GM23248 (cell line): ENCODE results near the gene KLHL40. TPM values are rescaled to one million over a fixed set of nuclear protein-coding genes. Genes with fewer than 3 reads are reported as not detected.
"Not testable (repeated sequence)": the region's sequence is repeated elsewhere in the genome, so short reads cannot be mapped to it uniquely, and the experiment has no call there.

Experiments
- DNase-seq: peaks from one replicate; pipeline ENCODE4 v3.0.0-alpha.2; 2015
- H2AFZ ChIP-seq: fragments of 200-600 bp; sonication (generic); 2 replicates; pipeline ENCODE4 v1.6.1; 2016; ENCODE audit warnings: antibody characterized with exemption
- H3F3A ChIP-seq: fragments of 200-600 bp; sonication (generic); 2 replicates; pipeline ENCODE4 v1.6.1; 2016; ENCODE audit warnings: mild to moderate bottlenecking, antibody characterized with exemption, mixed run types; ENCODE audit not compliant: insufficient read depth
- H3K27ac ChIP-seq: fragments of 200-600 bp; sonication (generic); 2 replicates; pipeline ENCODE4 v1.5.1; 2016; ENCODE audit warnings: mild to moderate bottlenecking
- H3K27me3 ChIP-seq: fragments of 200-600 bp; sonication (generic); replicated peaks from 2 replicates; pipeline ENCODE4 v1.6.1; 2016; ENCODE audit warnings: mild to moderate bottlenecking; ENCODE audit not compliant: insufficient read depth
- H3K36me3 ChIP-seq: fragments of 200-600 bp; sonication (generic); 2 replicates; pipeline ENCODE4 v1.6.1; 2016; ENCODE audit warnings: low read depth, mild to moderate bottlenecking
- H3K4me1 ChIP-seq: fragments of 200-600 bp; sonication (generic); 2 replicates; pipeline ENCODE4 v1.6.1; 2016; ENCODE audit warnings: mild to moderate bottlenecking; ENCODE audit not compliant: insufficient read depth
- H3K4me2 ChIP-seq: fragments of 200-600 bp; sonication (generic); one replicate; pipeline ENCODE4 v1.6.1; 2016; ENCODE audit warnings: mild to moderate bottlenecking; ENCODE audit not compliant: unreplicated experiment
- H3K4me3 ChIP-seq: fragments of 200-600 bp; sonication (generic); 2 replicates; pipeline ENCODE4 v1.5.1; 2016; ENCODE audit warnings: mild to moderate bottlenecking
- H3K79me2 ChIP-seq: fragments of 200-600 bp; sonication (generic); 2 replicates; pipeline ENCODE4 v1.6.1; 2016; ENCODE audit warnings: mild to moderate bottlenecking; ENCODE audit not compliant: insufficient read depth
- H3K9ac ChIP-seq: fragments of 200-600 bp; sonication (generic); 2 replicates; pipeline ENCODE4 v1.6.1; 2016; ENCODE audit warnings: mild to moderate bottlenecking
- H3K9me2 ChIP-seq: fragments of 200-600 bp; sonication (generic); 2 replicates; pipeline ENCODE4 v1.6.1; 2016; ENCODE audit warnings: mixed run types, mild to moderate bottlenecking, moderate library complexity; ENCODE audit not compliant: insufficient read depth
- H3K9me3 ChIP-seq: fragments of 200-600 bp; sonication (generic); one replicate; pipeline ENCODE4 v1.6.1; 2017; ENCODE audit warnings: low read depth
- H4K20me1 ChIP-seq: fragments of 200-600 bp; sonication (generic); 2 replicates; pipeline ENCODE4 v1.6.0; 2016; ENCODE audit not compliant: insufficient read depth
- EZH2 ChIP-seq: fragments of 200-600 bp; sonication (generic); IDR thresholded peaks from 2 replicates; pipeline ENCODE4 v1.6.1; 2018; ENCODE audit warnings: antibody characterized with exemption, mild to moderate bottlenecking; ENCODE audit not compliant: insufficient read depth, poor library complexity, severe bottlenecking
- EZH2phosphoT487 ChIP-seq: fragments of 200-600 bp; sonication (generic); IDR thresholded peaks from 2 replicates; pipeline ENCODE4 v1.6.1; 2018; ENCODE audit warnings: antibody characterized with exemption, moderate library complexity, mild to moderate bottlenecking, low read depth; ENCODE audit not compliant: insufficient read depth
- WGBS, 2 experiments: methylation state at CpG; one replicate each; pipeline ENCODE4 v1.1.6; 2015 to 2017; ENCODE audit warnings: low lambda C conversion rate in 2 of 2, low coverage in 1 of 2; ENCODE audit errors: missing lambda C conversion rate in 2 of 2; 5-methylcytosine and 5-hydroxymethylcytosine counted together
- in situ Hi-C: fragments of 300-500 bp; cut with MboI; formaldehyde crosslinking; loops from 2 replicates; pipeline ENCODE4 v1.15.0; 2020
- polyA plus RNA-seq: library from polyadenylated mRNA; unstranded; fragments of >200 nt; fragmentation: Nextera tagmentation; extraction: Ambion mirVana; gene quantifications from 2 replicates; pipeline ENCODE4 v1.2.1, GENCODE V29; 2016
- total RNA-seq: library from RNA; depleted of rRNA; stranded (reverse); fragments of >200 nt; shearing (Covaris generic); gene quantifications from 2 replicates; pipeline ENCODE4 v1.2.3, GENCODE V29; 2014

Gene KLHL40
- total and polyA plus RNA-seq, 2 experiments from 2014 or later = not detected

- Histone ChIP-seq H3K9ac (no peak overlapping the region), H3K79me2 (no peaks in the 10 kb centered on the region), H3K27me3 (peaks cover 10% of the 10 kb centered on the region), H2AFZ (no peak overlapping the region), H3K4me2 (no peak overlapping the region), H3K4me3 (no peak overlapping the region), H4K20me1 (no peaks in the 10 kb centered on the region), H3K9me2 (no peaks in the 10 kb centered on the region), H3K27ac (no peak overlapping the region), H3F3A (no peaks in the 10 kb centered on the region), H3K9me3 (no peaks in the 10 kb centered on the region), H3K36me3 (no peaks in the 10 kb centered on the region), H3K4me1 (no peaks in the 10 kb centered on the region)
- DNase-seq = no peak
- TF ChIP-seq EZH2 (no peak), EZH2phosphoT487 (no peak)
- in situ Hi-C loops = no loop called here
- 63 to 69% methylated on average over 5 of the region's 5 CpGs for WGBS, 2 experiments
Measured at GRCh38 chr3:42718338-42718737, 33.0 kb downstream of the KLHL40 start.

- Histone ChIP-seq H3K9ac (no peak overlapping the region), H3K27ac (no peak overlapping the region), H3K36me3 (no peaks in the 10 kb centered on the region), H3K4me2 (no peak overlapping the region), H3K79me2 (no peaks in the 10 kb centered on the region), H3K27me3 (peaks cover 10% of the 10 kb centered on the region), H2AFZ (no peak overlapping the region), H3F3A (no peaks in the 10 kb centered on the region), H4K20me1 (no peaks in the 10 kb centered on the region), H3K9me2 (no peaks in the 10 kb centered on the region), H3K4me1 (no peaks in the 10 kb centered on the region), H3K9me3 (no peaks in the 10 kb centered on the region), H3K4me3 (no peak overlapping the region)
- DNase-seq = no peak
- in situ Hi-C loops = no loop called here
- TF ChIP-seq EZH2phosphoT487 = no peak
- no peak for TF ChIP-seq EZH2
- 35 to 39% methylated on average over 6 of the region's 6 CpGs for WGBS, 2 experiments
Measured at GRCh38 chr3:42719002-42719401, 33.7 kb downstream of the KLHL40 start.

- H4K20me1 ChIP-seq = no peaks in the 10 kb centered on the region
- H2AFZ ChIP-seq = no peak overlapping the region
- H3K4me3 ChIP-seq = no peak overlapping the region
- 79% methylated on average over 4 of the region's 4 CpGs for WGBS, 2 experiments
- no peaks in the 10 kb centered on the region for H3F3A ChIP-seq
- no peaks in the 10 kb centered on the region for H3K79me2 ChIP-seq
- no peak for DNase-seq
- H3K9me2 ChIP-seq = no peaks in the 10 kb centered on the region
- H3K9me3 ChIP-seq = no peaks in the 10 kb centered on the region
- H3K4me2 ChIP-seq = no peak overlapping the region
- H3K27me3 ChIP-seq = peaks cover 10% of the 10 kb centered on the region
- in situ Hi-C loops = no loop called here
- no peak overlapping the region for H3K9ac ChIP-seq
- H3K27ac ChIP-seq = no peak overlapping the region
- H3K36me3 ChIP-seq = no peaks in the 10 kb centered on the region
- TF ChIP-seq EZH2phosphoT487 = no peak
- TF ChIP-seq EZH2 = no peak
- no peaks in the 10 kb centered on the region for H3K4me1 ChIP-seq
Measured at GRCh38 chr3:42720126-42720525, 34.8 kb downstream of the KLHL40 start.

GRCh38 chr3:42721690-42722089 lies 36.4 kb downstream of the KLHL40 start:
- no peaks in the 10 kb centered on the region for H3K9me3 ChIP-seq
- no peak overlapping the region for H3K4me3 ChIP-seq
- no peaks in the 10 kb centered on the region for H3F3A ChIP-seq
- H3K36me3 ChIP-seq = no peaks in the 10 kb centered on the region
- no peaks in the 10 kb centered on the region for H3K4me1 ChIP-seq
- WGBS, 2 experiments = 0 to 4% methylated on average over 1 of the region's 1 CpG
- H3K4me2 ChIP-seq = no peak overlapping the region
- no peaks in the 10 kb centered on the region for H3K79me2 ChIP-seq
- no peak overlapping the region for H3K27ac ChIP-seq
- H4K20me1 ChIP-seq = no peaks in the 10 kb centered on the region
- H3K9ac ChIP-seq = no peak overlapping the region
- TF ChIP-seq EZH2 (no peak), EZH2phosphoT487 (no peak)
- in situ Hi-C loops = no loop called here
- no peaks in the 10 kb centered on the region for H3K9me2 ChIP-seq
- DNase-seq = no peak
- H3K27me3 ChIP-seq = peaks cover 10% of the 10 kb centered on the region
- no peak overlapping the region for H2AFZ ChIP-seq

GRCh38 chr3:42722442-42722841 lies 37.1 kb downstream of the KLHL40 start:
- in situ Hi-C loops, H3K4me2 ChIP-seq: not testable (repeated sequence)
- 88 to 96% methylated on average over 2 to 3 of the region's 3 CpGs for WGBS, 2 experiments

More at GRCh38 chr3:42722442-42722841, 37.1 kb downstream of the KLHL40 start:
- not testable (repeated sequence) for H3K9ac ChIP-seq, H3K79me2 ChIP-seq, H3K9me3 ChIP-seq, H3F3A ChIP-seq, H3K4me1 ChIP-seq, H3K9me2 ChIP-seq, H3K4me3 ChIP-seq, H3K36me3 ChIP-seq, H4K20me1 ChIP-seq, H2AFZ ChIP-seq, H3K27ac ChIP-seq, DNase-seq
- H3K27me3 ChIP-seq = peaks cover 10% of the 10 kb centered on the region
